ENCODE data around the gene SCN1B.

SCN1B gene

GRCh38 chr19:35017507-35017906 lies 12.8 kb upstream of the SCN1B start:
- no peak overlapping the region for H3K27ac ChIP-seq (ENCODE audit: low read depth, low read length)
- no peaks in the 10 kb centered on the region for H3K9me3 ChIP-seq (ENCODE audit: control insufficient read depth in 5 of 5, low read length in 5 of 5)
- H3K4me3 ChIP-seq (ENCODE audit: low read depth in 1 of 5, low read length in 5 of 5) = no peak overlapping the region
- H3K27me3 ChIP-seq (ENCODE audit: control insufficient read depth in 5 of 5, insufficient read depth in 4 of 5, low read length in 5 of 5) = no peaks in the 10 kb centered on the region
- H3K9ac ChIP-seq (ENCODE audit: low read length in 5 of 5) = peak overlapping the region in 2 of 5 donors; percentile 36 to 37
- peaks cover 0 to 90% (median 74%) of the 10 kb centered on the region in 5 donors for H3K36me3 ChIP-seq (ENCODE audit: control insufficient read depth in 5 of 5, insufficient read depth in 5 of 5, low read length in 5 of 5)
- H3K4me1 ChIP-seq (ENCODE audit: control insufficient read depth in 5 of 5, insufficient read depth in 5 of 5, low read length in 5 of 5) = peaks cover 0 to 52% (median 31%) of the 10 kb centered on the region in 5 donors

GRCh38 chr19:35018379-35018778 lies 11.9 kb upstream of the SCN1B start:
- no peaks in the 10 kb centered on the region for H3K9me3 ChIP-seq (ENCODE audit: control insufficient read depth in 5 of 5, low read length in 5 of 5)
- no peak overlapping the region for H3K27ac ChIP-seq (ENCODE audit: low read depth, low read length)
- no peaks in the 10 kb centered on the region for H3K27me3 ChIP-seq (ENCODE audit: control insufficient read depth in 5 of 5, insufficient read depth in 4 of 5, low read length in 5 of 5)
- peaks cover 0 to 49% (median 25%) of the 10 kb centered on the region in 5 donors for H3K4me1 ChIP-seq (ENCODE audit: control insufficient read depth in 5 of 5, insufficient read depth in 5 of 5, low read length in 5 of 5)
- peaks cover 0 to 97% (median 83%) of the 10 kb centered on the region in 5 donors for H3K36me3 ChIP-seq (ENCODE audit: control insufficient read depth in 5 of 5, insufficient read depth in 5 of 5, low read length in 5 of 5)
- no peak overlapping the region for H3K4me3 ChIP-seq (ENCODE audit: low read depth in 1 of 5, low read length in 5 of 5)
- no peak overlapping the region for H3K9ac ChIP-seq (ENCODE audit: low read length in 5 of 5)

GRCh38 chr19:35019144-35019543 lies 11.1 kb upstream of the SCN1B start:
- peaks cover 0 to 97% (median 85%) of the 10 kb centered on the region in 5 donors for H3K36me3 ChIP-seq (ENCODE audit: control insufficient read depth in 5 of 5, insufficient read depth in 5 of 5, low read length in 5 of 5)
- peaks cover 0 to 41% (median 17%) of the 10 kb centered on the region in 5 donors for H3K4me1 ChIP-seq (ENCODE audit: control insufficient read depth in 5 of 5, insufficient read depth in 5 of 5, low read length in 5 of 5)

DNA sequence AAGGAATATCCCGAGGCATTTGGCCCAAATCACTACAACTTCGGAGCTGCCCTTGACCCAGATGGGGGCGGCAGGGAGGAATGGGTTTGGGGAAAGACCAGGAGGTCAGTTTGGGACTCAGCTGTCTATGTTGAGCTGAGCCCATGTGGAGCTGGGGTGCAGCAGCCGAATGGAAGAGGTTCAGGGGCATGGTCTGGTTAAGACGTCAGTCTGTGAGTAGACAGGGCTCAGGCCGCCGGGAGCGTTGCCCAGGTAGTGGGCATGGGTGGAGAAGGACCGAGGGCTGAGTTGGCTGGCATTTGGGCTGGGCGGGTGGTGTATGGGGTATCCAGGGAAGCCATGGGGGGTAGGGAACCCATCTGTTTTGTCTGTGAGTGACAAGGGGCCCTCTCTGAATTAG lies 9.3 kb upstream of the SCN1B start:
- H3K9ac ChIP-seq (ENCODE audit: low read length in 5 of 5) = no peak overlapping the region
- H3K4me1 ChIP-seq (ENCODE audit: control insufficient read depth in 5 of 5, insufficient read depth in 5 of 5, low read length in 5 of 5) = peaks cover 0 to 24% (median 4%) of the 10 kb centered on the region in 5 donors
- H3K27ac ChIP-seq (ENCODE audit: low read depth, low read length) = no peak overlapping the region
- peaks cover 0 to 97% (median 82%) of the 10 kb centered on the region in 5 donors for H3K36me3 ChIP-seq (ENCODE audit: control insufficient read depth in 5 of 5, insufficient read depth in 5 of 5, low read length in 5 of 5)
- H3K4me3 ChIP-seq (ENCODE audit: low read depth in 1 of 5, low read length in 5 of 5) = no peak overlapping the region
- H3K9me3 ChIP-seq (ENCODE audit: control insufficient read depth in 5 of 5, low read length in 5 of 5) = no peaks in the 10 kb centered on the region
- H3K27me3 ChIP-seq (ENCODE audit: control insufficient read depth in 5 of 5, insufficient read depth in 4 of 5, low read length in 5 of 5) = no peaks in the 10 kb centered on the region

More at GRCh38 chr19:35019144-35019543, 11.1 kb upstream of the SCN1B start:
- Histone ChIP-seq H3K9ac (ENCODE audit: low read length in 5 of 5) (no peak overlapping the region), H3K4me3 (ENCODE audit: low read depth in 1 of 5, low read length in 5 of 5) (no peak overlapping the region), H3K27ac (ENCODE audit: low read depth, low read length) (no peak overlapping the region), H3K27me3 (ENCODE audit: control insufficient read depth in 5 of 5, insufficient read depth in 4 of 5, low read length in 5 of 5) (no peaks in the 10 kb centered on the region), H3K9me3 (ENCODE audit: control insufficient read depth in 5 of 5, low read length in 5 of 5) (no peaks in the 10 kb centered on the region)

GRCh38 chr19:35021596-35021995 lies 8.7 kb upstream of the SCN1B start:
- Histone ChIP-seq H3K4me1 (ENCODE audit: control insufficient read depth in 5 of 5, insufficient read depth in 5 of 5, low read length in 5 of 5) (peaks cover 0 to 24% (median 4%) of the 10 kb centered on the region in 5 donors), H3K36me3 (ENCODE audit: control insufficient read depth in 5 of 5, insufficient read depth in 5 of 5, low read length in 5 of 5) (peaks cover 0 to 98% (median 86%) of the 10 kb centered on the region in 5 donors), H3K27ac (ENCODE audit: low read depth, low read length) (no peak overlapping the region), H3K9me3 (ENCODE audit: control insufficient read depth in 5 of 5, low read length in 5 of 5) (no peaks in the 10 kb centered on the region), H3K27me3 (ENCODE audit: control insufficient read depth in 5 of 5, insufficient read depth in 4 of 5, low read length in 5 of 5) (no peaks in the 10 kb centered on the region), H3K9ac (ENCODE audit: low read length in 5 of 5) (no peak overlapping the region), H3K4me3 (ENCODE audit: low read depth in 1 of 5, low read length in 5 of 5) (no peak overlapping the region)

- H3K36me3 ChIP-seq (ENCODE audit: control insufficient read depth in 5 of 5, insufficient read depth in 5 of 5, low read length in 5 of 5) = peaks cover 0 to 99% (median 87%) of the 10 kb centered on the region in 5 donors
- no peaks in the 10 kb centered on the region for H3K27me3 ChIP-seq (ENCODE audit: control insufficient read depth in 5 of 5, insufficient read depth in 4 of 5, low read length in 5 of 5)
- H3K4me3 ChIP-seq (ENCODE audit: low read depth in 1 of 5, low read length in 5 of 5) = no peak overlapping the region
- no peaks in the 10 kb centered on the region for H3K9me3 ChIP-seq (ENCODE audit: control insufficient read depth in 5 of 5, low read length in 5 of 5)
- H3K4me1 ChIP-seq (ENCODE audit: control insufficient read depth in 5 of 5, insufficient read depth in 5 of 5, low read length in 5 of 5) = peaks cover 0 to 18% (median under 1%) of the 10 kb centered on the region in 5 donors
- no peak overlapping the region for H3K27ac ChIP-seq (ENCODE audit: low read depth, low read length)
- H3K9ac ChIP-seq (ENCODE audit: low read length in 5 of 5) = no peak overlapping the region
These were observed 7.8 kb upstream of the SCN1B start for GRCh38 chr19:35022460-35022859.

DNA sequence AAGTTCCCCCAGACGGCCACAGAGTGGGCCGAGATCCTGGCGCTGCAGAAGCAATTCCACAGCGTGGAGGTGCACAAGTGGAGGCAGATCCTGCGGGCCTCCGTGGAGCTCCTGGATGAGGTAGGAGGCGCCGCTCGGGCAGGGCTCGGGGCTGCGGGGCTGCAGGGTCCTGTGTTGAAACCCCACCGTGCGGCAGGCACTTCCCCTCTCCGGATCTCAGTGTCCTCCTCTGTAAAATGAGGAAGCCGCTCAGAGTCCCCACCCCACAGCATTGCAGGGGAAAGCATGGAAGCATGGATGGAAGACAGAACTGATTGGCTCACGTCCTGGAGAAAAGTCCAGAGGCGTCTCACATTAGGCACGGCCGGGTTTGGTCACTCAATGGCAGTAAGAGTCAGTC lies 6.8 kb upstream of the SCN1B start:
- H3K36me3 ChIP-seq (ENCODE audit: control insufficient read depth in 5 of 5, insufficient read depth in 5 of 5, low read length in 5 of 5) = peaks cover 0 to 99% (median 86%) of the 10 kb centered on the region in 5 donors
- H3K27ac ChIP-seq (ENCODE audit: low read depth, low read length) = no peak overlapping the region
- H3K9ac ChIP-seq (ENCODE audit: low read length in 5 of 5) = no peak overlapping the region
- no peak overlapping the region for H3K4me3 ChIP-seq (ENCODE audit: low read depth in 1 of 5, low read length in 5 of 5)
- peaks cover 0 to 11% (median 0%) of the 10 kb centered on the region in 5 donors for H3K4me1 ChIP-seq (ENCODE audit: control insufficient read depth in 5 of 5, insufficient read depth in 5 of 5, low read length in 5 of 5)
- H3K27me3 ChIP-seq (ENCODE audit: control insufficient read depth in 5 of 5, insufficient read depth in 4 of 5, low read length in 5 of 5) = no peaks in the 10 kb centered on the region
- no peaks in the 10 kb centered on the region for H3K9me3 ChIP-seq (ENCODE audit: control insufficient read depth in 5 of 5, low read length in 5 of 5)

GRCh38 chr19:35024095-35024494 lies 6.2 kb upstream of the SCN1B start:
- peaks cover 0 to 5% (median 0%) of the 10 kb centered on the region in 5 donors for H3K4me1 ChIP-seq (ENCODE audit: control insufficient read depth in 5 of 5, insufficient read depth in 5 of 5, low read length in 5 of 5)
- H3K27me3 ChIP-seq (ENCODE audit: control insufficient read depth in 5 of 5, insufficient read depth in 4 of 5, low read length in 5 of 5) = no peaks in the 10 kb centered on the region
- H3K27ac ChIP-seq (ENCODE audit: low read depth, low read length) = no peak overlapping the region
- no peak overlapping the region for H3K4me3 ChIP-seq (ENCODE audit: low read depth in 1 of 5, low read length in 5 of 5)
- no peak overlapping the region for H3K9ac ChIP-seq (ENCODE audit: low read length in 5 of 5)
- peaks cover 0 to 92% (median 80%) of the 10 kb centered on the region in 5 donors for H3K36me3 ChIP-seq (ENCODE audit: control insufficient read depth in 5 of 5, insufficient read depth in 5 of 5, low read length in 5 of 5)
- no peaks in the 10 kb centered on the region for H3K9me3 ChIP-seq (ENCODE audit: control insufficient read depth in 5 of 5, low read length in 5 of 5)

- no peak overlapping the region for H3K4me3 ChIP-seq (ENCODE audit: low read depth in 1 of 5, low read length in 5 of 5)
- no peaks in the 10 kb centered on the region for H3K9me3 ChIP-seq (ENCODE audit: control insufficient read depth in 5 of 5, low read length in 5 of 5)
- H3K9ac ChIP-seq (ENCODE audit: low read length in 5 of 5) = no peak overlapping the region
- H3K4me1 ChIP-seq (ENCODE audit: control insufficient read depth in 5 of 5, insufficient read depth in 5 of 5, low read length in 5 of 5) = peaks cover 0 to 15% (median 5%) of the 10 kb centered on the region in 5 donors
- peaks cover 0 to 4% (median 0%) of the 10 kb centered on the region in 5 donors for H3K27me3 ChIP-seq (ENCODE audit: control insufficient read depth in 5 of 5, insufficient read depth in 4 of 5, low read length in 5 of 5)
- H3K27ac ChIP-seq (ENCODE audit: low read depth, low read length) = no peak overlapping the region
- H3K36me3 ChIP-seq (ENCODE audit: control insufficient read depth in 5 of 5, insufficient read depth in 5 of 5, low read length in 5 of 5) = peaks cover 0 to 73% (median 66%) of the 10 kb centered on the region in 5 donors
These were observed 4.3 kb upstream of the SCN1B start for GRCh38 chr19:35025969-35026368.

DNA sequence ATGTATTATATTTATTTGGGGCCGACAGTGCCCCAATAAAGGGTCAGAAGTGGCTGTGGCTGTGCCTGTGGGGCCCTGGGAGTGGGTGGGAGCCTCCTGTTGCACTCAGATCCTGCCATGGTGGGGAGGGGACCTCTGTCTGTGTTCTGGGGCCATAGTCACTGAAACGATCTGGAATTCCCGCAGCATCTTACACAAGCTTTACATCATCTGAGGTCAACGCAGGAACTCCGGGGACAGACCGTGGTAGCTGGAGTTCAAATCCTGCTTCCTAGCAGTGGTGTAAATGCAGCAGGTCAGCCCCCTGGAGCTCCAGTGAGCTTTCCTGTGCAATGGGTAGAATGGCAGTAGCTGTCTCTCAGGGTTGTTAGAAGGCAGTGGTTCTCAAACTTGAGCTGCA lies 3.9 kb upstream of the SCN1B start:
- Histone ChIP-seq H3K9me3 (ENCODE audit: control insufficient read depth in 5 of 5, low read length in 5 of 5) (no peaks in the 10 kb centered on the region), H3K4me3 (ENCODE audit: low read depth in 1 of 5, low read length in 5 of 5) (no peak overlapping the region), H3K9ac (ENCODE audit: low read length in 5 of 5) (no peak overlapping the region), H3K27ac (ENCODE audit: low read depth, low read length) (no peak overlapping the region), H3K36me3 (ENCODE audit: control insufficient read depth in 5 of 5, insufficient read depth in 5 of 5, low read length in 5 of 5) (peaks cover 0 to 69% (median 62%) of the 10 kb centered on the region in 5 donors), H3K4me1 (ENCODE audit: control insufficient read depth in 5 of 5, insufficient read depth in 5 of 5, low read length in 5 of 5) (peaks cover 0 to 20% (median 8%) of the 10 kb centered on the region in 5 donors), H3K27me3 (ENCODE audit: control insufficient read depth in 5 of 5, insufficient read depth in 4 of 5, low read length in 5 of 5) (peaks cover 0 to 8% (median 3%) of the 10 kb centered on the region in 5 donors)

Data from subcutaneous abdominal adipose tissue (tissue), 5 donors.